MV-4-11 (cell line): ENCODE results near the gene FNBP1L.
A peak's percentile ranks its signal among the peaks of the same experiment; 100 is the strongest.
"Not testable (repeated sequence)": the region's sequence is repeated elsewhere in the genome, so short reads cannot be mapped to it uniquely, and the experiment has no call there.

ENCODE experiments used
- DNase-seq: peaks from one replicate; lab custom pipeline; 2025; lab: John Stamatoyannopoulos, UW

FNBP1L gene

DNA sequence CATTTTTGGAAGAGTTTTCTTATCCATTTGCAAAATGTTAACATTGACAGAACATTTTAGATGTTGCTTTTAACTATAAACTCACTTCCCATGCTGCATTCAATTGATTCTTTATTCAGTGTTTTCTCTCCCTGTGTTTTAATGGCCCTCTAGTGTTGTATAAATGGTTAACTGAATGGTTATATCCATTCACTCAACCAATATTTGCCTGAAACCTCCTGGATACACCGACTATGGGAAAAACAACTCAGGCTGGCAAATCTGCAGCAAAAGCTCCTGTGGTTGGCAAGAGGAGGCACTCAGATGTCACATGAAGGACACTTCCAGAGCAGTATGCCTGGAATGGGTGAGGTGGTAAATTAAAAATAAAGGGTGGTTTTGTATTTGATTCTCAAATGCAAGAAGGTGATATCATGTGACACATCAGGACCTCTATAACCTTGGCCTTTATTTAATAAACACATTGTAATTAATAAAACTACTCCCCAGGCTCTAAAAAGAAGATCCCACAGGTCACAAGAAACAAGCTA, 126.1 kb downstream of the FNBP1L start:
- no peak for DNase-seq

- no peak for DNase-seq
These were observed 126.6 kb downstream of the FNBP1L start for GRCh38 chr1:93574511-93574910.

GRCh38 chr1:93574991-93575390, 127.1 kb downstream of the FNBP1L start:
- DNase-seq, result no peak

GRCh38 chr1:93575621-93576284, 127.8 kb downstream of the FNBP1L start:
- no peak for DNase-seq

- no peak for DNase-seq
These were observed 128.4 kb downstream of the FNBP1L start for GRCh38 chr1:93576346-93576745.

DNA sequence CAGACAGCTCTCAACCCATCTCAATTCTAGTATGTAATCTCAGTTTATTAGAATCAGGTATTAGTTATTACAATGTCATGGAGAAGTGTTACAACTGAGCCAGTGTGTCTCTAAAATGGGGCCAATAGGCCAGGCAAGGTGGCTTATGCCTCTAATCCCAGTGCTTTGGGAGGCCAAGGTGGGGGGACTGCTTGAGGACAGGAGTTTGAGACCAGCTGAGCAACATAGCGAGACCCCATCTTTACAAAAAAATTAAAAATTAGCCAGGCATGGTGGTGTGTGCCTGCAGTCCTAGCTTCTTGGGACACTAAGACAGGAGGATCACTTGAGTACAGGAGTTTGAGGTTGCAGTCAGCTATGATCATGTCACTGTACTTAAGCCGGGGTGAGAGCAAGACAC, 128.8 kb downstream of the FNBP1L start:
- DNase-seq, result no peak

- no peak for DNase-seq
These were observed 129.9 kb downstream of the FNBP1L start for GRCh38 chr1:93577536-93578432.

DNA sequence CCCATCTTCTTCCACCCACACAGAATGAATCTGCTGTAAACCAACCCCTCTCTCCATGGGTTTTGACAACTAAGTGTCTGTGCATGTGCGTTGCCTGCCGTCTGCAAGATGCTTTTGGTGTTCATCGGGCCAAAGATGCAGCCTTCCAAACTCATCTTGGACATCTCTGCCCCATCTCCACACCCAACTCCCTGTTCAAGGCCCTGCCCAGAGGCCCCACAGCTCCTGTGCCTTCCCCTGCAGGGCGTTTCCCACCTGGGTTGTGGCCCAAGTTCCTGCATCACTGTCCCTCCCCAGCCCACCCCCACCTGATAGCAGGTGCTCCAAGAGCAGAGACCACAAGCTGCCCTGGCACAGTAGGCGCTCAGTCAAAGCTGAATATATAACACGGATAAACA, 130.5 kb downstream of the FNBP1L start:
- DNase-seq, result no peak

- DNase-seq, result no peak
These were observed 131.2 kb downstream of the FNBP1L start for GRCh38 chr1:93578911-93579825.

DNA sequence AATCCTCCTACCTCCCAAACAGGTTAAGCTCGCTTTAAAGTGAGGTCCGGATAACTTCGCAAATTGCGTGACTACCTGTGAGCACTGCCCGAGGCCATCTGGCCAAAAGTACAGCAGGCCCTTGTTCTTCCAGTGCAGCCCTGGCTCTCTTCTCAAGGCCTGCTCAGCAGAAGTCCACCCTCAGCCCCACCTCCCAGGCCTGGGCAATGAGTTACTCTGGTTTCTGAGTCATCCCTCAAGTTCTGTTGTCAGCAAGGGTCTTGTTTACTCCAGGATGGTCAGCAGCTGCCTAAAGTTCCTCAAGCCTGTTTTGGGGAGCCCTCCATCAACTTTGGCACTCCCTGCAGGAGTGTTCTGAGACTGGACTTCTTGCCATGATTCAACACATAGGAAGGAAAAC, 132.0 kb downstream of the FNBP1L start:
- no peak for DNase-seq

- DNase-seq, result no peak
These were observed 134.3 kb downstream of the FNBP1L start for GRCh38 chr1:93581917-93582850.

DNA sequence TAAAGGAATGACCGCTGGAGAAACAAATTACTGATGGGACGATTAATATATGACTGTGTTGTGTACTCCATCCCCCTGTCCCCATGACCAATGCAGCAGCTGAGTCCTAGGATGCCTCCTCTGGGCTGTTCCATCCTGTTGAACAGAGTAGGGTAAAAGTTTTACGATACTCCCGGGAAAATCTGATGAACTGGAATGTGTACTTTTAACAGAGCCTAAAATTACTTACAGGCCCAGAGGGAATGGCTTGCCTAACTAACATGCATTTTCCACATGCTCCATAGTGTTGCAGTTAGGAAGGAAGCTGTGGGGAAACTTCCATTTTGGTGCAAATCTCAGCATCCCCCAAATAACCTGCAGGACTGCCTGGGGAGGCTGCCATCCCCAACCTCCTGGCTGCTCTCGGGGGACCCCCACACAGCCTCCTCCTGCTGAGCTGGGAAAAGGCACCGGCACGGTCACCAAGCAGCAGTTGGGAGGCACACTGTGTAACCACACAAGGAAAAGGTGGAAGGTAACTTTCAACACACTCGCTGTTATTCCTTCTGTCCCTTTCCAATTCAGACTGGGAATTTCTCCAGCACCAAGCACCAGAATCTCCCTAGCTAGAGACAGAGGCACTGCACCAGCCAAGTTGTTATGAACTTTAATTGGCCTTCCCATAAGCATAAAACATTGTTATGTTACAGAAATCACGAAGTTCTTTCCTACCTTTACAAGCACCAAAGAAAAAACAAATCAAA, 136.5 kb downstream of the FNBP1L start:
- DNase-seq, result no peak

- DNase-seq, result no peak
These were observed 137.4 kb downstream of the FNBP1L start for GRCh38 chr1:93585059-93585966.

- DNase-seq, result no peak
These were observed 139.4 kb downstream of the FNBP1L start for GRCh38 chr1:93587354-93587753.

DNA sequence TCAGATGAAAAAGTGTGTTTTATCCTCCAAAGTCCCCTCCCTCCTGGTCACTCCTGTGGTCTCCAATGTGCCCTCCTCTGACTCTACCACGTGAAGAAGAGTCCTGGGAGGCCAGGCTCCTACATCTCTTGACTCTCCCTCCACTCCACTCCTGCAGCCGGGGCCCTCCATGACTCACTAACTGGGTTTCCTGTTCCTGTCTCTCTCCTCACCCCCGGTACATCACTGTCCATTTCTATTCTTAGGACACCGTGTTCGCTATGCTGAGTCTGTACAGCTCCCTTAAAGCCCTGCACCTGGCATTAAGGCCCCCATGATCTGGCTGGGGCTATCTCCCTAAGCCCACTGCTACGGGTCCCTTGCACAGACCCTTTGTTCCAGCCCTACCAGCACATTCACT, 140.3 kb downstream of the FNBP1L start:
- DNase-seq, result peak; percentile 44

DNA sequence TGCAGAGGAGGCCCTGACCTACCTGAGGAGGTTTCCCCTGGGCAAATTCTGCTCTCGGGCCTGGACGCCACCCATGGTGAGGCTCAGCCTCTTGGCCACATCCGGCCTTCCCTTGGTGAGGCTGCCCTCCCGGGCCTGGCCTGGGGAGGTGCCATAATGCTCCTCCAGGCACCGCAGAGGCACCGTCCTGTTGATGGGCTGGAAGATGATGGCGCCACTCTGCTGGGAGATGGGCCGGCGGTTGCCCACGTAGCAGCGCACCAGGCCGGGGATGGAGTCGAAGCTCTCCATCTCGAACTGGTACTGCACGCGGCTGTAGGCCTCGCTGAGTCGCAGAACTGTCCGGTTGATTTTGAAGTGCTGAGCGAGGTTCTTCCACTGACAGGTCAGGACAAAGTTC, 141.0 kb downstream of the FNBP1L start:
- no peak for DNase-seq

DNA sequence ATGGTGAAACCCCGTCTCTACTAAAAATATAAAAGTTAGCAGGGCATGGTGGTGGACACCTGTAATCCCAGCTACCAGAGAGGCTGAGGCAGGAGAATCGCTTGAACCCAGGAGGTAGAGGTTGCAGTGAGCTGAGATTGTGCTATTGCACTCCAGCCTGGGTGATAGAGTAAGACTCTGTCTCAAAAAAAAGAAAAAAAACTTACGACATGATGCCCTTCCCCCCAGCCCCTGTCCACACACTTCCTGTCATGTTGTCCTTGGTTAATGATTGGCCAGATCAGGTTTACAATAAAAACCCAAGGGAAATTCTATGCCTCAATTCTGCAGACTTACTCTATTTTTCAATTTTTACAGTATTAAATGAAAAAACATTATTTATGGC, 143.4 kb downstream of the FNBP1L start:
- DNase-seq, result not testable (repeated sequence)

DNA sequence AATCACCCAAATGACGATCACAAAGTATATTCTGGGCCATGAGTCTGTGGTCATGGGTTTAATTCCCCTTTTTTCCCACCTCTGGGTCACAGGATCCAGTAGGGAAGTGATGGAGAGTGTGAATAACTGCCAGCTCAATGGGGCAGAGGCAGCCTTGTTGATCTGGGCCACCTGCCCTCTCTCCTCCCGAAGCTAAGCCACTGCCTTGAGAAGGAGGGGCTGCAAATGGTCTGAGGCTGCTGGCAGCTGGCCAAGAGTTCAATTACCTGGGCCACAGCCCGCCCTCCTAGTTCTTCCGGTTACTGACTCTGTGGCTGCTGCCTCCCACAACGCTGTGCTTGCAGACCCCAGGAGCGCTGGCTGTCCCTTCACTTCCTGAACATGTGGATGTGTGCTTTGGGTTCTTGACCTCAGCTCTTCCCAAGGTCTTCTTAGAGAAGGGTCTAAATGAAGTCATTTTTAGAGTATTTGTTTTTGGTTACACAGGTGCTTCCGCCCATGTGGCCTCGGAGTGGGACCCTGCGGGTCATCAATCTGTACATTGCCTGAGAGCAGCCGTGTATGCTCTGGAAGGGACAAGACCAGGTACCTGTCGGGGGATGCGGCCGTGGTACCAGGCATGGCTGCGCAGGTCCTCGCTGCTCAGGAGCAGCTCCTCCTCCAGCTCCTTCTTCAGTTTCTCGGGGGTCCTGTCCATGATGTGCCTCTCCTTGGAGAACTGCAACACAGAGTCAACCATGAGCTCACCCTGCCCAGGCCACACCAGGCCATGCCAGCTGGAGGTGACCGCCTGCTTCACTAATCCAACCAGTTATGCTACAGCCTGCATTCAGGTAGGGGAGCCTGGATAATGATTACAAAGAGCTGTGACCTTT, 144.0 kb downstream of the FNBP1L start:
- no peak for DNase-seq
